SJCRH30 (cell line): Measurements from ENCODE around the gene TNIP1. TPM values are rescaled to one million over a fixed set of nuclear protein-coding genes. Genes with fewer than 3 reads are reported as not detected.

ENCODE experiments used
- DNase-seq, 2 experiments: peaks; one replicate each; pipeline ENCODE4 v3.0.0-alpha.2; 2015 to 2020
- H3K27ac ChIP-seq: fragments of 250-450 bp; sonication (Bioruptor Pico); 2 replicates; pipeline ENCODE4 v1.5.1; 2020; ENCODE audit warnings: mild to moderate bottlenecking, moderate library complexity
- H3K27me3 ChIP-seq: fragments of 250-450 bp; sonication (Bioruptor Pico); 2 replicates; pipeline ENCODE4 v1.5.1; 2020; ENCODE audit warnings: mild to moderate bottlenecking, moderate library complexity
- H3K36me3 ChIP-seq: fragments of 250-450 bp; sonication (Bioruptor Pico); 2 replicates; pipeline ENCODE4 v1.5.1; 2020; ENCODE audit warnings: mild to moderate bottlenecking, moderate library complexity
- H3K4me1 ChIP-seq: fragments of 250-450 bp; sonication (Bioruptor Pico); 2 replicates; pipeline ENCODE4 v1.5.1; 2020; ENCODE audit warnings: mild to moderate bottlenecking, moderate library complexity
- H3K4me3 ChIP-seq: fragments of 250-450 bp; sonication (Bioruptor Pico); 2 replicates; pipeline ENCODE4 v1.5.1; 2020; ENCODE audit warnings: mild to moderate bottlenecking, moderate library complexity
- H3K9me3 ChIP-seq: fragments of 250-450 bp; sonication (Bioruptor Pico); replicated peaks from 2 replicates; pipeline ENCODE4 v1.5.1; 2020; ENCODE audit warnings: mild to moderate bottlenecking, moderate library complexity
- total RNA-seq: library from RNA; depleted of rRNA; stranded (reverse); fragments of >200 nt; shearing (Covaris generic); gene quantifications from 2 replicates; pipeline ENCODE4 v1.2.3, GENCODE V29; 2014; rRNA removed

TNIP1 gene
- total RNA-seq, 1 experiment from 2014 or later: 56.3 TPM

DNA sequence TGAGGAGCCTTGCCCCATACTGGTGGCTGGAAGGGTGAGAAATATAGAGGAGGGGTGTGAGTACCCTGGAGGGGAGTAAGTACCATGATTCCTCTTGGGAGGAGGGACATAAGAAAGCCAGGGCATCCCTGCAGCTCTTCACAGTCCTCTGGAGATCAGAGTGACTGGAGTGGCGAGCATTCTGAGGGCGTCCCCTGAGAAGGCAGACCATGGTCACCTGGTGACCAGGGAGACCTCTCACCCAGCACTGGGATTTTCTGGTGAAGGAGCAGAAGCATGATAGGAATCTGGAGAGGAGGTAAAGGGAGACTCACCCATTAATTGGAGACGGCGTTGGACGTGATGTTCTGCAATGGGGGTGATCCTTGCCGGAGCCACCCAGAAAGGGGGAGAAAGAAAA lies 88.1 kb downstream of the TNIP1 start:
- no peak overlapping the region for H3K27ac ChIP-seq
- 0 out of 2 replicates have a peak, but pooled peaks cover 2% of the 10 kb centered on the region for H3K9me3 ChIP-seq
- no peak overlapping the region for H3K4me3 ChIP-seq
- no peak for DNase-seq
- no peaks in the 10 kb centered on the region for H3K4me1 ChIP-seq
- H3K36me3 ChIP-seq: no peaks in the 10 kb centered on the region
- H3K27me3 ChIP-seq: no peaks in the 10 kb centered on the region

DNA sequence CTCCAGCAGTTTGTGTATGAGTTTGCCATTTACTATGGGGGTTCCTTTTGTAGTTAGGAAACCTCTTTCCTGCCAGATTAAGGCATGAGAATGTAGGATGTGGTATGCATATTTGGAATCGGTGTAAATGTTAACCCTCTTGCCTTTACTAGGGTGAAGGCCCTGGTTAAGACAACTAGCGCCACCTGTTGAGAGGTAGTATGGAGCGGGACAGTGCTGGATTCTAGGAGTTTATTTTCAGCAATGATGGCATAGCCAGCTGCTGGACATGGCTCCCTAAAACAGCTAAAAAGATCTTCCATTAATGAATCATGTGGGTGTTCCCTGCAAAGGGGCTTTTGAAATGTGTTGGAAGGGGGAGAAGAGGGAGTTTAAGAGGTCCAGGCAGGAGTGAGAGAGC lies 91.1 kb downstream of the TNIP1 start:
- H3K27ac ChIP-seq: no peak overlapping the region
- no peaks in the 10 kb centered on the region for H3K36me3 ChIP-seq
- H3K4me1 ChIP-seq: no peaks in the 10 kb centered on the region
- peak; percentile 20 to 48 for DNase-seq
- H3K9me3 ChIP-seq: 0 out of 2 replicates have a peak, but pooled peaks cover 2% of the 10 kb centered on the region
- H3K4me3 ChIP-seq: no peak overlapping the region
- H3K27me3 ChIP-seq: no peaks in the 10 kb centered on the region

- Histone ChIP-seq H3K4me3 (no peak overlapping the region), H3K4me1 (no peaks in the 10 kb centered on the region), H3K27me3 (no peaks in the 10 kb centered on the region), H3K36me3 (no peaks in the 10 kb centered on the region), H3K9me3 (no peaks in the 10 kb centered on the region), H3K27ac (no peak overlapping the region)
- no peak for DNase-seq
Observed at GRCh38 chr5:150987746-150988145, 93.1 kb downstream of the TNIP1 start.

Other genes with a start within 250 kb of the TNIP1 start
- gene IRGM, start 234.5 kb downstream of the TNIP1 start, total RNA-seq: not detected in 2 replicates
- 9.9 and 12.3 TPM in 2 replicates for gene ZNF300, start 176.1 kb downstream of the TNIP1 start, total RNA-seq
- 3.3 and 4.0 TPM in 2 replicates for gene GPX3, start 60.4 kb downstream of the TNIP1 start, total RNA-seq
- gene ANXA6, start 76.7 kb upstream of the TNIP1 start, total RNA-seq: 385 and 408 TPM in 2 replicates
- 0.08 and 0.10 TPM in 2 replicates for gene CCDC69, start 143.1 kb upstream of the TNIP1 start, total RNA-seq
- gene GM2A, start 172.2 kb upstream of the TNIP1 start, total RNA-seq: 1.7 and 2.0 TPM in 2 replicates
- gene SLC36A3, start 222.7 kb upstream of the TNIP1 start, total RNA-seq: not detected in 2 replicates